T-cell (primary cell): ENCODE measurements around the gene ERMAP. TPM values are rescaled to one million over a fixed set of nuclear protein-coding genes. Genes with fewer than 3 reads are reported as not detected.

Source experiments
- ATAC-seq, 4 experiments: fragments of 200-7000 bp in 3 of 4; fragments of 150-1000 bp in 1 of 4; cut with Tn5 transposase; replicated peaks in 1 of 4; 1 replicate in 3 of 4; 2 replicates in 1 of 4; pipeline ENCODE4 v1.10.0; 2021; ENCODE audit warnings: moderate library complexity in 3 of 4, mild to moderate bottlenecking in 2 of 4, moderate number of reproducible peaks in 1 of 4
- CTCF ChIA-PET, 2 donors: fragments of 300-600 bp; sonication (Branson Sonifier 250); formaldehyde crosslinking; loops; one replicate each; lab custom pipeline; 2022; ENCODE audit warnings: antibody characterized with exemption in 2 of 2; lab: Charles Lee
- POLR2A ChIA-PET, 2 donors: fragments of 300-600 bp; sonication (Branson Sonifier 250); formaldehyde crosslinking; loops; one replicate each; lab custom pipeline; 2022; ENCODE audit warnings: antibody characterized with exemption in 2 of 2; lab: Charles Lee
- DNase-seq, 35 experiments: peaks; one replicate each; pipeline versions ENCODE4 v3.0.0 to v3.0.0-alpha.2; 2013 to 2023
- H3K27ac ChIP-seq: one replicate; pipeline ENCODE4 v1.5.1; 2013; ENCODE audit warnings: low read length
- H3K27me3 ChIP-seq, 2 experiments: replicated peaks in 1 of 2; 1 replicate in 1 of 2; 2 replicates in 1 of 2; pipeline versions ENCODE4 v1.6.1 to v1.7.0; 2013; ENCODE audit warnings: low read length in 1 of 2, mixed read lengths in 1 of 2; ENCODE audit not compliant: control insufficient read depth in 2 of 2, insufficient read depth in 2 of 2; ENCODE audit errors: extremely low read depth in 1 of 2
- H3K36me3 ChIP-seq, 2 donors: 1 replicate in 1 of 2; 2 replicates in 1 of 2; pipeline versions ENCODE4 v1.6.1 to v1.7.0; 2013; ENCODE audit warnings: low read length in 1 of 2; ENCODE audit not compliant: control insufficient read depth in 2 of 2, insufficient read depth in 1 of 2; ENCODE audit errors: extremely low read depth in 1 of 2
- H3K4me1 ChIP-seq, 2 experiments: 1 replicate in 1 of 2; 2 replicates in 1 of 2; pipeline versions ENCODE4 v1.6.1 to v1.7.0; 2013; ENCODE audit warnings: low read length in 2 of 2, mixed read lengths in 1 of 2; ENCODE audit not compliant: insufficient read depth in 2 of 2, control insufficient read depth in 1 of 2; ENCODE audit errors: extremely low read depth in 1 of 2
- H3K4me3 ChIP-seq, 2 donors: 1 replicate in 1 of 2; 2 replicates in 1 of 2; pipeline versions ENCODE4 v1.5.1 to v1.7.0; 2013; ENCODE audit warnings: mild to moderate bottlenecking in 2 of 2, low read length in 1 of 2, moderate library complexity in 1 of 2; ENCODE audit not compliant: control insufficient read depth in 1 of 2; ENCODE audit errors: extremely low read depth in 1 of 2
- H3K9me3 ChIP-seq: 2 replicates; pipeline ENCODE4 v1.7.0; 2013
- H3K27ac Mint-ChIP-seq, 2 donors: one replicate each; pipeline ENCODE4 v1.8.0; 2020 to 2021; ENCODE audit warnings: mild to moderate bottlenecking in 2 of 2, mixed read lengths in 2 of 2
- H3K27me3 Mint-ChIP-seq, 2 donors: one replicate each; pipeline ENCODE4 v1.8.0; 2021 to 2022; ENCODE audit warnings: mixed read lengths in 2 of 2
- H3K36me3 Mint-ChIP-seq: one replicate; pipeline ENCODE4 v1.8.0; 2021; ENCODE audit warnings: mixed read lengths
- H3K4me1 Mint-ChIP-seq, 3 donors: one replicate each; pipeline ENCODE4 v1.8.0; 2020 to 2022; ENCODE audit warnings: mixed read lengths in 3 of 3, mild to moderate bottlenecking in 1 of 3
- H3K4me3 Mint-ChIP-seq, 3 donors: one replicate each; pipeline ENCODE4 v1.8.0; 2020 to 2022; ENCODE audit warnings: mild to moderate bottlenecking in 3 of 3, mixed read lengths in 3 of 3, moderate library complexity in 3 of 3
- H3K9me3 Mint-ChIP-seq, 3 donors: one replicate each; pipeline ENCODE4 v1.8.0; 2020 to 2022; ENCODE audit warnings: mixed read lengths in 3 of 3
- WGBS: methylation state at CpG from one replicate; pipeline ENCODE4 v1.1.5; 2013; ENCODE audit warnings: missing lambda C conversion rate; ENCODE audit not compliant: insufficient coverage; 5-methylcytosine and 5-hydroxymethylcytosine counted together
- total RNA-seq, 35 experiments: library from RNA in 6 of 35; stranded (reverse) in 6 of 35; fragments of 120-200 nt in 1 of 35; gene quantifications; one replicate each; pipeline versions ENCODE4 v1.2.1 to v1.2.4 and lab custom pipeline; 2013 to 2026

The ERMAP gene
- total RNA-seq, 5 donors from 2014 or later (not counting 1 experiment from before 2014, with no cell fraction given) = 5.7 to 7.6 (median 6.7) TPM

GRCh38 chr1:42824481-42825035, 7.6 kb downstream of the ERMAP start:
- Mint-ChIP-seq H3K4me3 (no peak overlapping the region), H3K4me1 (peaks cover 0 to 7% (median 0%) of the 10 kb centered on the region in 3 donors), H3K27me3 (no peaks in the 10 kb centered on the region), H3K9me3 (no peaks in the 10 kb centered on the region), H3K36me3 (peaks cover 7% of the 10 kb centered on the region), H3K27ac (no peak overlapping the region)
- H3K27me3 ChIP-seq = no peaks in the 10 kb centered on the region
- 100% methylated on average over 4 of the region's 4 CpGs for WGBS
- POLR2A ChIA-PET = interaction anchor here in 1 of 2 donors (0.5 kb wide), 1 partner anchor 834 kb away, joined by 5 read pairs; no protein-coding TSS in a partner anchor
- no peaks in the 10 kb centered on the region for H3K9me3 ChIP-seq
- no peak for ATAC-seq
- no peak for DNase-seq
- no peak overlapping the region for H3K4me3 ChIP-seq
- H3K36me3 ChIP-seq = no peaks in the 10 kb centered on the region
- no peaks in the 10 kb centered on the region for H3K4me1 ChIP-seq
- no peak overlapping the region for H3K27ac ChIP-seq
- CTCF ChIA-PET = no interaction called here

- Mint-ChIP-seq H3K9me3 (no peaks in the 10 kb centered on the region), H3K36me3 (peaks cover 14% of the 10 kb centered on the region), H3K27ac (no peak overlapping the region), H3K4me1 (peaks cover 0 to 3% (median 0%) of the 10 kb centered on the region in 3 donors), H3K4me3 (no peak overlapping the region), H3K27me3 (no peaks in the 10 kb centered on the region)
- H3K9me3 ChIP-seq = no peaks in the 10 kb centered on the region
- DNase-seq (no peak), ATAC-seq (no peak)
- no peaks in the 10 kb centered on the region for H3K4me1 ChIP-seq
- H3K4me3 ChIP-seq = no peak overlapping the region
- WGBS = 93% methylated on average over 2 of the region's 10 CpGs
- peaks cover 0 to 2% of the 10 kb centered on the region in 2 donors for H3K36me3 ChIP-seq
- ChIA-PET CTCF (no interaction called here), POLR2A (interaction anchor here in 1 of 2 donors (0.5 kb wide), 1 partner anchor 834 kb away, joined by 5 read pairs; no protein-coding TSS in a partner anchor)
- H3K27ac ChIP-seq = no peak overlapping the region
- H3K27me3 ChIP-seq = no peaks in the 10 kb centered on the region
Measured at GRCh38 chr1:42825036-42825851, 8.3 kb downstream of the ERMAP start.

DNA sequence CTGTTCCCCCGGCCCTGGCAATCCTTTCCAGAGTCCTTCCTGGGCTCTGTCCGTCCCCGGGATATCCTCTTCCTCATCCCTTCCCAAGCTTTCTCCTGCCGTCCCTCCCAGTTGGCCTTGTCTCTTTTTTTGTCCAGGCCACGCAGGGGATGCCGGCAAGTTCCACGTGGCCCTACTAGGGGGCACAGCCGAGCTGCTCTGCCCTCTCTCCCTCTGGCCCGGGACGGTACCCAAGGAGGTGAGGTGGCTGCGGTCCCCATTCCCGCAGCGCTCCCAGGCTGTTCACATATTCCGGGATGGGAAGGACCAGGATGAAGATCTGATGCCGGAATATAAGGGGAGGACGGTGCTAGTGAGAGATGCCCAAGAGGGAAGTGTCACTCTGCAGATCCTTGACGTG, 13.7 kb downstream of the ERMAP start:
- Mint-ChIP-seq H3K4me3 (no peak overlapping the region), H3K9me3 (no peaks in the 10 kb centered on the region), H3K4me1 (no peaks in the 10 kb centered on the region), H3K27ac (no peak overlapping the region), H3K27me3 (no peaks in the 10 kb centered on the region), H3K36me3 (peaks cover 26% of the 10 kb centered on the region)
- no peak overlapping the region for H3K27ac ChIP-seq
- H3K4me1 ChIP-seq = no peaks in the 10 kb centered on the region
- peaks cover 0 to 2% of the 10 kb centered on the region in 2 donors for H3K36me3 ChIP-seq
- ChIA-PET POLR2A (no interaction called here), CTCF (no interaction called here)
- ATAC-seq (no peak), DNase-seq (no peak)
- 93% methylated on average over 12 of the region's 17 CpGs for WGBS
- no peaks in the 10 kb centered on the region for H3K9me3 ChIP-seq
- no peaks in the 10 kb centered on the region for H3K27me3 ChIP-seq
- no peak overlapping the region for H3K4me3 ChIP-seq

DNA sequence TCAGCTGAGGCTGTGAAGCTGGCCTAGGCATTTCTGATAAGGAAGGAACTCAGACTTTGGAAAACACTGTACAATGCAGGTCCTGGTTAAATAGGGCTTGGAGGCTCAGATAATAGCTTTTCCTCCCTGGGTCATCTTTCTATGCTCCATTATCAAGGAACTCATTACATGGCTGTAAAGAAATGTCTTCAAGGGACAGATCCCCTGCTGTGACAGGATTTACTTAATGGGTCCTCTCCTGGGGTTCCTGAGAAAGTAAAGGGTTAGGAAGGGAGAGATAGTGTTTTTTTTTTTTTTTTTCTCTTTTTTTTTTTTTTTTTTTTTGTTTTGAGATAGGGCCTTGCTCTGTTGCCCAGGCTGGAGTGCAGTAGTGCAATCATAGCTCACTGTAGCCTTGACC, 14.4 kb downstream of the ERMAP start:
- Mint-ChIP-seq H3K4me3 (no peak overlapping the region), H3K27ac (no peak overlapping the region), H3K4me1 (no peaks in the 10 kb centered on the region), H3K9me3 (no peaks in the 10 kb centered on the region), H3K27me3 (no peaks in the 10 kb centered on the region), H3K36me3 (peaks cover 26% of the 10 kb centered on the region)
- Histone ChIP-seq H3K36me3 (peaks cover 0 to 2% of the 10 kb centered on the region in 2 donors), H3K27me3 (no peaks in the 10 kb centered on the region), H3K27ac (no peak overlapping the region), H3K4me3 (no peak overlapping the region), H3K4me1 (no peaks in the 10 kb centered on the region), H3K9me3 (no peaks in the 10 kb centered on the region)
- POLR2A ChIA-PET = interaction anchor here in 1 of 2 donors (0.7 kb wide), 1 partner anchor 82 kb away, joined by 3 read pairs; no protein-coding TSS in a partner anchor
- CTCF ChIA-PET = interaction anchor here in 1 of 2 donors (0.6 kb wide), 1 partner anchor 23 kb away, joined by 6 read pairs; no protein-coding TSS in a partner anchor
- ATAC-seq (no peak), DNase-seq (no peak)

DNA sequence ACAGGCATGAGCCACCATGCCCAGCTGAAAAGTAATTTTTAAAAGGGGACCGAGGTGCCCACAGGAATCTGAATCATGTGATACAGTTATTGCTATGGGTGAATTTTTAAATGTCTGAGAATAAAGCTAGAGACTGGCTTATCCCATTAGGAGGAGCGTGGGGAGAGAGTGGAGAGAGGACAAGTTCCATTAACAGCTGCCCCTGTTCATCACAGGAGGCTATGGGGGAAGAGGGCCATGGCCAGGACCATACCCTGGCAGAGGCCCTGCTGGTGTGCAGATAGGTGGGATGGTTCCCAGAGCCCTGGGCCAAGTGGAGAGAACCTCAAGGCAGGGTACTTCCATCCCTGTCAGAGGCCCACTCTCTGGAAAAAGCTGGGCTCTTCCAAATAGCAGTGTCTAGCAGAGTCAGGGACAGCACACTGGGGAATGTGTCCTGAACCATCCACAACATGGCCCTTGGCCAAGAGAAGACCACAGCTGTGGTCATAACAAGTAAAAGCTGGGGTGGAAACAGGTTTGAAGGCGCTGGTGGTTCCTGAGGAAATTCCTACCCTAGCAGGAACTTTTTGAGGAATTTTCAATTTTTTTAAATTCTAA, 15.8 kb downstream of the ERMAP start:
- Mint-ChIP-seq H3K9me3 (no peaks in the 10 kb centered on the region), H3K27me3 (no peaks in the 10 kb centered on the region), H3K36me3 (peaks cover 25% of the 10 kb centered on the region), H3K27ac (no peak overlapping the region), H3K4me1 (no peaks in the 10 kb centered on the region), H3K4me3 (no peak overlapping the region)
- CTCF ChIA-PET = no interaction called here
- DNase-seq (no peak), ATAC-seq (no peak)
- H3K36me3 ChIP-seq = peaks cover 0 to 2% of the 10 kb centered on the region in 2 donors
- no peak overlapping the region for H3K4me3 ChIP-seq
- H3K27ac ChIP-seq = no peak overlapping the region
- WGBS = 100% methylated on average over 1 of the region's 3 CpGs
- no peaks in the 10 kb centered on the region for H3K4me1 ChIP-seq
- H3K9me3 ChIP-seq = no peaks in the 10 kb centered on the region
- no peaks in the 10 kb centered on the region for H3K27me3 ChIP-seq
- POLR2A ChIA-PET = interaction anchor here in 1 of 2 donors (0.7 kb wide), 1 partner anchor 29 kb away, joined by 11 read pairs; no protein-coding TSS in a partner anchor

- ATAC-seq (no peak), DNase-seq (no peak)
- no peak overlapping the region for H3K27ac Mint-ChIP-seq
- H3K9me3 Mint-ChIP-seq = no peaks in the 10 kb centered on the region
- Histone ChIP-seq H3K27me3 (no peaks in the 10 kb centered on the region), H3K27ac (no peak overlapping the region), H3K9me3 (no peaks in the 10 kb centered on the region), H3K4me3 (no peak overlapping the region), H3K36me3 (peaks cover 0 to 2% of the 10 kb centered on the region in 2 donors), H3K4me1 (no peaks in the 10 kb centered on the region)
- peaks cover 23% of the 10 kb centered on the region for H3K36me3 Mint-ChIP-seq
- WGBS = 100% methylated on average over 2 of the region's 4 CpGs
- ChIA-PET CTCF (no interaction called here), POLR2A (no interaction called here)
- H3K4me3 Mint-ChIP-seq = no peak overlapping the region
- no peaks in the 10 kb centered on the region for H3K4me1 Mint-ChIP-seq
- no peaks in the 10 kb centered on the region for H3K27me3 Mint-ChIP-seq
Measured at GRCh38 chr1:42833981-42834380, 17.1 kb downstream of the ERMAP start.
